ENCODE results near the gene VEPH1. TPM values are rescaled to one million over a fixed set of nuclear protein-coding genes. Genes with fewer than 3 reads are reported as not detected.
"Not testable (repeated sequence)": the region's sequence is repeated elsewhere in the genome, so short reads cannot be mapped to it uniquely, and the experiment has no call there.

VEPH1 gene
- total RNA-seq, 2 donors from 2014 or later: 0.15 to 3.9 TPM

GRCh38 chr3:157354254-157354653 lies 149.0 kb downstream of the VEPH1 start:
- Mint-ChIP-seq H3K27me3 (peaks cover 16% of the 10 kb centered on the region), H3K36me3 (ENCODE audit: low read depth) (peaks cover 2% of the 10 kb centered on the region), H3K4me3 (no peak overlapping the region), H3K4me1 (no peaks in the 10 kb centered on the region), H3K27ac (no peak overlapping the region)
- ATAC-seq (no peak), DNase-seq (no peak)
- H3K9me3 ChIP-seq (ENCODE audit: control insufficient read depth, low read length, poor library complexity, severe bottlenecking): no peaks in the 10 kb centered on the region

- DNase-seq (no peak), ATAC-seq (no peak)
- H3K36me3 Mint-ChIP-seq (ENCODE audit: low read depth): peaks cover 2% of the 10 kb centered on the region
Measured at GRCh38 chr3:157353652-157354051, 149.6 kb downstream of the VEPH1 start.

GRCh38 chr3:157351981-157352380 lies 151.2 kb downstream of the VEPH1 start:
- DNase-seq (no peak), ATAC-seq (no peak)
- H3K36me3 Mint-ChIP-seq (ENCODE audit: low read depth): peaks cover 2% of the 10 kb centered on the region
- H3K4me1 Mint-ChIP-seq: no peaks in the 10 kb centered on the region
- H3K27ac Mint-ChIP-seq: no peak overlapping the region
- H3K27me3 Mint-ChIP-seq: peaks cover 11% of the 10 kb centered on the region
- no peaks in the 10 kb centered on the region for H3K9me3 ChIP-seq (ENCODE audit: control insufficient read depth, low read length, poor library complexity, severe bottlenecking)
- H3K4me3 Mint-ChIP-seq: no peak overlapping the region

More at GRCh38 chr3:157353652-157354051, 149.6 kb downstream of the VEPH1 start:
- peaks cover 16% of the 10 kb centered on the region for H3K27me3 Mint-ChIP-seq
- H3K4me3 Mint-ChIP-seq: no peak overlapping the region
- no peak overlapping the region for H3K27ac Mint-ChIP-seq
- no peaks in the 10 kb centered on the region for H3K4me1 Mint-ChIP-seq
- H3K9me3 ChIP-seq (ENCODE audit: control insufficient read depth, low read length, poor library complexity, severe bottlenecking): no peaks in the 10 kb centered on the region

- not testable (repeated sequence) for H3K9me3 ChIP-seq (ENCODE audit: control insufficient read depth, low read length, poor library complexity, severe bottlenecking); H3K4me1 Mint-ChIP-seq; H3K27me3 Mint-ChIP-seq; H3K4me3 Mint-ChIP-seq; H3K36me3 Mint-ChIP-seq (ENCODE audit: low read depth); H3K27ac Mint-ChIP-seq; DNase-seq; ATAC-seq
Measured at GRCh38 chr3:157350651-157351050, 152.6 kb downstream of the VEPH1 start.

- ATAC-seq; H3K9me3 ChIP-seq (ENCODE audit: control insufficient read depth, low read length, poor library complexity, severe bottlenecking); H3K27ac Mint-ChIP-seq; DNase-seq; H3K4me1 Mint-ChIP-seq; H3K36me3 Mint-ChIP-seq (ENCODE audit: low read depth); H3K4me3 Mint-ChIP-seq; H3K27me3 Mint-ChIP-seq: not testable (repeated sequence)
Measured at GRCh38 chr3:157348304-157349075, 154.7 kb downstream of the VEPH1 start.

- ATAC-seq: no peak
- no peaks in the 10 kb centered on the region for H3K27me3 Mint-ChIP-seq
- no peaks in the 10 kb centered on the region for H3K9me3 ChIP-seq (ENCODE audit: control insufficient read depth, low read length, poor library complexity, severe bottlenecking)
- no peak for DNase-seq
- no peak overlapping the region for H3K4me3 Mint-ChIP-seq
- no peak overlapping the region for H3K27ac Mint-ChIP-seq
- H3K36me3 Mint-ChIP-seq (ENCODE audit: low read depth): no peaks in the 10 kb centered on the region
- no peaks in the 10 kb centered on the region for H3K4me1 Mint-ChIP-seq
Measured at GRCh38 chr3:157347577-157348303, 155.5 kb downstream of the VEPH1 start.

DNA sequence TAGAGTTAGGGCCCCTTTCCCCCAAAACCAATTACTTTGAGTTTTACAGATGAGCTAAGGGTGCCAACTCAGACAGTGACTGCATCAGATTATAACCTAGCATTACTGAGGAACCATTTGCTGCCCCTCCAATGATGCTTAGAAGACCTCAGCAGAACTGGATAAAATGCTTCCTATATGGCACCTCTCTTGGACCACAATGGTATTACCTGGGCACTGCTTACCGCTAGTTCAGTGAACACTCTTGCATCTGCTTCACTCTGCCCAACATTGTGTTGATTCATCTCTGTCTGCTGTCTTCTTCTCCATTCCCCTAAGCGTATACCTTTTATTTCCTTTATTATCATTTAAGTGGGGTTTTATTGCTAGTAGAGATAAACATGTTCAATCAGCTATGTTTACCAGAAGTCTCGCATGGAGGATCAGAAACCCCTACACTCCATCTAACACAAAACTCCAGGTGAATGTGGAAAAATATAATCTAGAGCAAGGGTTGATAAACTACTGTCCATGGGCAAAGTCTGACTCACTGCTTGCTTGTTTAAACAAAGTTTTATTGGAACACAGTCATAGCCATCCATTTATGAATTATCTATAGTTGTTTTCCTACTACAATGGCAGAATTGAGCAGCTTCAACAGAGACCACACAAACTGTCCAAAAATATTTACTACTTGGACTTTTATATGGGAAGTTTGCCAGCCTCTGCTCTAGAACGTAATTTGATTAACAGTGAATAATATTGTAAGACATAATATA lies 166.8 kb downstream of the VEPH1 start:
- H3K27me3 Mint-ChIP-seq: no peaks in the 10 kb centered on the region
- H3K36me3 Mint-ChIP-seq (ENCODE audit: low read depth): no peaks in the 10 kb centered on the region
- ATAC-seq: no peak
- DNase-seq: no peak
- no peak overlapping the region for H3K4me3 Mint-ChIP-seq
- no peaks in the 10 kb centered on the region for H3K9me3 ChIP-seq (ENCODE audit: control insufficient read depth, low read length, poor library complexity, severe bottlenecking)
- no peak overlapping the region for H3K27ac Mint-ChIP-seq
- H3K4me1 Mint-ChIP-seq: no peaks in the 10 kb centered on the region

DNA sequence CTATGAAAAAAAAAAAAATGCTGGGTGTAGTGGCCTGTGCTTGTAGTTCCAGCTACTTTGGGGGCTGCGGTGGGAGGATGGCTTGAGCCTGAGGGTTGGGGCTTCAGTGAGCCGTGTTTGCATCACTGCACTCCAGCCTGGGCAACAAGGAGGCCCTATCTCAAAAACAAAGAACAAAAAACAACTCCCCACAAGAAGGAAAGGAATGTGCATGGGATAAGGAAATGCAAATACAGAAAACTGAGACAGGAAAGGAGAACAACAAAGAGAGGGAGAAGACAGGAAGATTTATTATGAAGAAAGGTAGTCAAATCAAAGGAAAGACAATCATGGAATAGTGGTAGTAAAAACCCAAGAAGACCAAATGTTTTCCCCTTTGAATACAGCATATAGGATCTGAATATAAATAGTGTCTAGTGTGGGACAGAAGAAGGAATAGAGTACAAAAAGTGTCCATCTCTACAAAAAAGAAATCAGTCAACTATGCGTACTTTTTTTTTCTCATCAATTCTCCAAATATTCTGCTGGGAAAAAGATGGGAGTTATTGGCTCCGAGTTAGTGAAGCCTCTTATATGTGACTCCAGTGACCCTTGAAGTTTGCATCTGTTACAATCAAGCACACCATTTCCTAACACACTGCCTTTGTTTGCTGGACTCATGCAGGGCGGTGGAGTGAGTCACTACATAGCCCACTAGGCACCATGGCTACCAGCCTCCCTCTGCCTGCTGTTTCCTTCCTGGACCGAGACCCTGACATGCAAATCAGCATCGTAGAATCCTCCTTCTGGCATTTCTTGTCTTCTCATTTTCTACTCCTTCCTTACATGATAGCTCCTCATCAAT lies 167.8 kb downstream of the VEPH1 start:
- no peaks in the 10 kb centered on the region for H3K36me3 Mint-ChIP-seq (ENCODE audit: low read depth)

DNA sequence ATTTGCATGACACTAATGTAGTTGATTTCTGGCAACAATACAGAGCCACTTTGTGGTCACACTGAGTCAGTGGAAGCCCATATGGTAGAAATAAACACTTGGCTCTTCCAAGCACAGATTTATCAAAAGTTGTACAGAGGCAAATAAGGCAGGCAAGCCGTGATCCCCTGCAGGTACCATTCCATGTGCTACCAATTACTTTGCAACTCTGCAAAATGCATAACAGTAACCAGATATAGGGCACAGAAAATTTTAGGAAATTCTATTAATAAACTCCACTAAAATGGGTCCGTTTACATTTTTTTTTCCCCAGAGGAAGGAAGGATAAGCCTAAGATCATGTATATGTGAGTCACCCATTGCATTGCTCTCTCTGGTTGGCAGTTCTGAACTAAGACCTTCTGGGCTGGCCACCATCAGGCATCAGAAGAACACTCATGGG lies 169.6 kb downstream of the VEPH1 start:
- Mint-ChIP-seq H3K4me3 (no peak overlapping the region), H3K27me3 (no peaks in the 10 kb centered on the region), H3K4me1 (peaks cover 2% of the 10 kb centered on the region), H3K36me3 (ENCODE audit: low read depth) (no peaks in the 10 kb centered on the region), H3K27ac (no peak overlapping the region)
- ATAC-seq: no peak
- DNase-seq: no peak
- H3K9me3 ChIP-seq (ENCODE audit: control insufficient read depth, low read length, poor library complexity, severe bottlenecking): no peaks in the 10 kb centered on the region

More for the DNA sequence above, 167.8 kb downstream of the VEPH1 start:
- ATAC-seq (no peak), DNase-seq (no peak)
- Mint-ChIP-seq H3K27ac (no peak overlapping the region), H3K4me3 (no peak overlapping the region), H3K4me1 (no peaks in the 10 kb centered on the region), H3K27me3 (no peaks in the 10 kb centered on the region)
- no peaks in the 10 kb centered on the region for H3K9me3 ChIP-seq (ENCODE audit: control insufficient read depth, low read length, poor library complexity, severe bottlenecking)

DNA sequence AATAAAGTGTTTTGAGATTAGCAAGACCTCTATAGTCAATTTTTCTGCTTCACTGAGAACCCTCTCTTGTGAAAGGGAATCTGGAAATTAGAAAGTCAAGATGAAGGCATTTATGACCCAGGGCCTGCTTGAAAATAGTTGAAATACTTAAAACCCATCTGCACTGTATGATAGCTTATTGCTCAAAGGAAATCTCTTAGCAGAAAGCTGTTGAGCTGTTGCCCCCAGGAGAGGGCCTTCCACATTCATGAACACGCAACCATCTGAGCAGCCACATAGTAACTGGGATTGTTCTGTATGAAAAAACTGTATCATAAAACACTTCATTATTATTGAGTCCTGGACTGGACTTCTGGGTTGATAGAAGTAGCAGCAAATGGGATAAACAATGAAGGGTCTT lies 173.0 kb downstream of the VEPH1 start:
- no peak for DNase-seq

DNA sequence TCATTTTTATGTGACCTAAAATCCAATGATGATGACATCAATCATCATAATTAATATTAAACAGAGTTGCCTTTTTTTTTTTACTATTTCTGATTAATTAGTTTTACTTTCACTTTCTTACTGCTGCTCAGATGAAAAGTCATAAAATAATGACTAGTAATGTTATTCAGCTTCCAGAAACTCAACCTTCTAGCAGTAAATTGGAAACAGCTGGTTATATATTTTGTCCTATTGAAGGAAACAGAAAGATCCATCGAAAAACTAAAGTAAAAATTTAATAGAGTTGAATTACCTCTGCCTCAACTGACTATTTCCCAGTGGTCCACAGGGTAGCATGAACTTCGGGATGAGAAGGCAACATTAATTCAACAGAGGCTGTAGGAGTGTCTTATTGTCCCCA lies 173.7 kb downstream of the VEPH1 start:
- Mint-ChIP-seq H3K36me3 (ENCODE audit: low read depth) (no peaks in the 10 kb centered on the region), H3K4me3 (no peak overlapping the region), H3K4me1 (peaks cover 2% of the 10 kb centered on the region), H3K27ac (no peak overlapping the region), H3K27me3 (no peaks in the 10 kb centered on the region)
- H3K9me3 ChIP-seq (ENCODE audit: control insufficient read depth, low read length, poor library complexity, severe bottlenecking): no peaks in the 10 kb centered on the region
- DNase-seq: no peak
- ATAC-seq: no peak

More for the DNA sequence above, 173.0 kb downstream of the VEPH1 start:
- no peaks in the 10 kb centered on the region for H3K36me3 Mint-ChIP-seq (ENCODE audit: low read depth)
- no peak overlapping the region for H3K27ac Mint-ChIP-seq
- H3K9me3 ChIP-seq (ENCODE audit: control insufficient read depth, low read length, poor library complexity, severe bottlenecking): no peaks in the 10 kb centered on the region
- no peak for ATAC-seq
- H3K27me3 Mint-ChIP-seq: no peaks in the 10 kb centered on the region
- peaks cover 2% of the 10 kb centered on the region for H3K4me1 Mint-ChIP-seq
- no peak overlapping the region for H3K4me3 Mint-ChIP-seq

GRCh38 chr3:157327837-157328236 lies 175.4 kb downstream of the VEPH1 start:
- no peak overlapping the region for H3K27ac Mint-ChIP-seq
- H3K27me3 Mint-ChIP-seq: no peaks in the 10 kb centered on the region
- no peaks in the 10 kb centered on the region for H3K36me3 Mint-ChIP-seq (ENCODE audit: low read depth)
- ATAC-seq (no peak), DNase-seq (no peak)
- H3K4me3 Mint-ChIP-seq: no peak overlapping the region
- no peaks in the 10 kb centered on the region for H3K9me3 ChIP-seq (ENCODE audit: control insufficient read depth, low read length, poor library complexity, severe bottlenecking)
- peaks cover 2% of the 10 kb centered on the region for H3K4me1 Mint-ChIP-seq
